DMS79 (cell line): ENCODE data around the gene CUL4A.
"Not testable (repeated sequence)": the region's sequence is repeated elsewhere in the genome, so short reads cannot be mapped to it uniquely, and the experiment has no call there.

Experiments used
- DNase-seq: peaks from one replicate; lab custom pipeline; 2025; lab: John Stamatoyannopoulos, UW

Gene CUL4A

GRCh38 chr13:113292021-113292862 is 82.8 kb downstream of the CUL4A start:
- DNase-seq: peak; percentile 24

GRCh38 chr13:113293686-113294085 is 84.3 kb downstream of the CUL4A start:
- DNase-seq: no peak

- DNase-seq: no peak
Measured at GRCh38 chr13:113295776-113296175, 86.4 kb downstream of the CUL4A start.

GRCh38 chr13:113296823-113297369 is 87.5 kb downstream of the CUL4A start, which contains the start of gene LAMP1:
Gene LAMP1 (plus strand): TSS chr13:113297239. CDS start chr13:113297435, 196 bp downstream.
- DNase-seq: peak; percentile 97

- DNase-seq: no peak
Measured at GRCh38 chr13:113297370-113298042, 88.1 kb downstream of the CUL4A start.

GRCh38 chr13:113298043-113298945 is 88.9 kb downstream of the CUL4A start:
- DNase-seq: no peak

GRCh38 chr13:113299951-113300350 is 90.5 kb downstream of the CUL4A start:
- DNase-seq: no peak

- no peak for DNase-seq
Measured at GRCh38 chr13:113302986-113303385, 93.6 kb downstream of the CUL4A start.

GRCh38 chr13:113304121-113304520 is 94.7 kb downstream of the CUL4A start:
- DNase-seq: no peak

- no peak for DNase-seq
Measured at GRCh38 chr13:113305208-113305607, 95.8 kb downstream of the CUL4A start.

GRCh38 chr13:113307491-113307890 is 98.1 kb downstream of the CUL4A start:
- no peak for DNase-seq

GRCh38 chr13:113309473-113309872 is 100.1 kb downstream of the CUL4A start:
- no peak for DNase-seq

- not testable (repeated sequence) for DNase-seq
Measured at GRCh38 chr13:113314112-113314511, 104.7 kb downstream of the CUL4A start.

- DNase-seq: not testable (repeated sequence)
Measured at GRCh38 chr13:113314895-113315470, 105.6 kb downstream of the CUL4A start.

- DNase-seq: no peak
Measured at GRCh38 chr13:113315992-113316391, 106.6 kb downstream of the CUL4A start.
